Panc1 (cell line): ENCODE data around the gene TMEM9B. TPM values are rescaled to one million over a fixed set of nuclear protein-coding genes. Genes with fewer than 3 reads are reported as not detected.

ENCODE experiments used
- ATAC-seq: fragments of 200-7000 bp; cut with Tn5 transposase; 2 replicates; pipeline ENCODE4 v1.9.1; 2020; ENCODE audit warnings: mild to moderate bottlenecking, moderate library complexity
- BruUV-seq: library from RNA; stranded (reverse); fragments of 400-500 nt; replicated peaks from 2 replicates; lab custom pipeline; 2021; lab: Mats Ljungman, UMichigan
- CTCF ChIA-PET: fragments of 300-600 bp; sonication (Branson Sonifier 250); formaldehyde crosslinking; loops from one replicate; lab custom pipeline; 2022; ENCODE audit warnings: antibody characterized with exemption; lab: Charles Lee
- POLR2A ChIA-PET: fragments of 300-600 bp; sonication (Branson Sonifier 250); formaldehyde crosslinking; loops from one replicate; lab custom pipeline; 2022; ENCODE audit warnings: antibody characterized with exemption; lab: Charles Lee
- DNase-seq: peaks from one replicate; pipeline ENCODE4 v3.0.0-alpha.2; 2010; ENCODE audit warnings: low read depth, low spot score
- H3K27ac ChIP-seq: 2 replicates; pipeline ENCODE4 v1.5.1; 2011; ENCODE audit warnings: mild to moderate bottlenecking, low read length, inconsistent platforms
- H3K27me3 ChIP-seq: fragments of 200-500 bp; sonication (Bioruptor generic); 2 replicates; pipeline ENCODE4 v1.6.0; 2014; ENCODE audit warnings: low read length, inconsistent platforms; ENCODE audit not compliant: control insufficient read depth, insufficient read depth
- H3K36me3 ChIP-seq: fragments of 200-500 bp; sonication (Bioruptor generic); 2 replicates; pipeline ENCODE4 v1.5.1; 2014; ENCODE audit warnings: inconsistent platforms, mild to moderate bottlenecking, low read length, moderate library complexity; ENCODE audit not compliant: control insufficient read depth, insufficient read depth
- H3K4me1 ChIP-seq: 2 replicates; pipeline ENCODE4 v1.5.1; 2011; ENCODE audit warnings: inconsistent platforms, mild to moderate bottlenecking, low read length, moderate library complexity; ENCODE audit not compliant: control insufficient read depth, insufficient read depth
- H3K4me3 ChIP-seq, 2 experiments: 2 replicates each; pipeline ENCODE4 v1.5.1; 2011 to 2012; ENCODE audit warnings: low read depth in 2 of 2, low read length in 2 of 2, mild to moderate bottlenecking in 2 of 2, inconsistent platforms in 1 of 2, moderate library complexity in 1 of 2
- H3K9me3 ChIP-seq: fragments of 200-500 bp; sonication (Bioruptor generic); 2 replicates; pipeline ENCODE4 v1.5.1; 2014; ENCODE audit warnings: low read depth, mild to moderate bottlenecking, inconsistent platforms, low read length, moderate library complexity; ENCODE audit not compliant: control insufficient read depth, insufficient read depth
- POLR2AphosphoS5 ChIP-seq: IDR thresholded peaks from 2 replicates; pipeline ENCODE4 v1.6.1; 2012; ENCODE audit warnings: mild to moderate bottlenecking, low read depth, low read length, moderate library complexity
- SIN3A ChIP-seq: IDR thresholded peaks from 2 replicates; pipeline ENCODE4 v1.6.1; 2012; ENCODE audit warnings: low read depth, mild to moderate bottlenecking, low read length, moderate library complexity, borderline replicate concordance; ENCODE audit not compliant: insufficient read depth
- TCF7L2 ChIP-seq: IDR thresholded peaks from 2 replicates; pipeline ENCODE4 v1.6.1; 2011; ENCODE audit warnings: mild to moderate bottlenecking, low read depth, low read length, inconsistent platforms
- in situ Hi-C: cut with HindIII; loops from 2 replicates; pipeline ENCODE4 v1.10.0; 2016; ENCODE audit warnings: low sequenced_read_pairs, low pct_unique_long_range_greater_than_20kb
- intact Hi-C: fragments of 100-400 bp; cut with micrococcal nuclease; formaldehyde crosslinking; loops from one replicate; pipeline ENCODE4 v1.10.0; 2022; ENCODE audit not compliant: unreplicated experiment
- total RNA-seq: library from RNA; stranded (reverse); gene quantifications from one replicate; pipeline ENCODE4 v1.2.1, GENCODE V29; 2021; ENCODE audit not compliant: unreplicated experiment
- TF ChIP-seq, protein P1 (sequence below): fragments of 450-650 bp; IDR thresholded peaks from 2 replicates; pipeline ENCODE4 v1.5.1; 2017; ENCODE audit warnings: mild to moderate bottlenecking
- TF ChIP-seq, protein P2 (sequence below), 2 experiments: IDR thresholded peaks; 2 replicates each; pipeline ENCODE4 v1.6.1; 2011 to 2012; ENCODE audit warnings: low read depth in 2 of 2, control low read depth in 1 of 2, low read length in 1 of 2, mild to moderate bottlenecking in 1 of 2, moderate library complexity in 1 of 2; ENCODE audit not compliant: insufficient read depth in 1 of 2

The TMEM9B gene
- total RNA-seq, 1 experiment from 2014 or later: 76.2 TPM

DNA sequence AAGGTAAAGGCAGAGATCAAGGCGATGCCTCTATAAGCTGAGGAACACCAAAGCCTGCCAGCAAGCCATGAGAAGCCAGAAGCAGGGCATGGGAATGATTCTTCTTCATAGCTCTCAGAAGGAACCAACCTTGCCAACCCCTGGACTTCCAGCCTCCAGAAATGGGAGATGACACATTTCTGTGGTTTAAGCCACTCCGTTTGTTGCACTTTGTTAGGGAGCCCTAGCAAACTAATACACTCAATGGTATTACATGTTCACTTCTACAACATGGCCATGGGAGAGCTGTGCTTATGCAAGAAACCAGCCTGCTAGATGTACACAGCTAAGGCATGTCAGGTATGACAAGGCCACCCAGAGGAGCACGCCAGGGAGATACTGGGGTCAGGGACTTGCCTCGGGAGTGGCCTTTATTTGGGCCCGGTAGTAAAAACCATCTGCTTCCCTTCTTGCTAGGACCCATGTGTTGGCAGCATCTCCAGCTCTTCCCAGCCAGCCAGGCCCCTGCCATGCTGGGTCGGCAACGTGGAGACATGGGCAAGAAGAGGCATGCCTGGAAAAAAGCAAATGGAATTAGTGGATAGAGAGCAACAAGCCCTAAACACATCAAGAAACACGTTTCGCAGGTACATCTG, 35.1 kb downstream of the TMEM9B start:
- H3K4me3 ChIP-seq: no peak overlapping the region
- H3K27me3 ChIP-seq: no peaks in the 10 kb centered on the region
- DNase-seq (no peak), ATAC-seq (no peak)
- no peak overlapping the region for H3K27ac ChIP-seq
- ChIA-PET POLR2A (interaction anchor here (0.7 kb wide), 1 partner anchor 39 kb away, joined by 6 read pairs; no protein-coding TSS in a partner anchor), CTCF (interaction anchor here (0.7 kb wide), 1 partner anchor 14 kb away, joined by 3 read pairs; no protein-coding TSS in a partner anchor)
- in situ Hi-C loops (no loop called here), intact Hi-C loops (no loop called here)
- H3K9me3 ChIP-seq: no peaks in the 10 kb centered on the region
- no peaks in the 10 kb centered on the region for H3K36me3 ChIP-seq
- no peak for TF ChIP-seq SIN3A
- TF ChIP-seq POLR2AphosphoS5: no peak
- TF ChIP-seq, protein P1, sequence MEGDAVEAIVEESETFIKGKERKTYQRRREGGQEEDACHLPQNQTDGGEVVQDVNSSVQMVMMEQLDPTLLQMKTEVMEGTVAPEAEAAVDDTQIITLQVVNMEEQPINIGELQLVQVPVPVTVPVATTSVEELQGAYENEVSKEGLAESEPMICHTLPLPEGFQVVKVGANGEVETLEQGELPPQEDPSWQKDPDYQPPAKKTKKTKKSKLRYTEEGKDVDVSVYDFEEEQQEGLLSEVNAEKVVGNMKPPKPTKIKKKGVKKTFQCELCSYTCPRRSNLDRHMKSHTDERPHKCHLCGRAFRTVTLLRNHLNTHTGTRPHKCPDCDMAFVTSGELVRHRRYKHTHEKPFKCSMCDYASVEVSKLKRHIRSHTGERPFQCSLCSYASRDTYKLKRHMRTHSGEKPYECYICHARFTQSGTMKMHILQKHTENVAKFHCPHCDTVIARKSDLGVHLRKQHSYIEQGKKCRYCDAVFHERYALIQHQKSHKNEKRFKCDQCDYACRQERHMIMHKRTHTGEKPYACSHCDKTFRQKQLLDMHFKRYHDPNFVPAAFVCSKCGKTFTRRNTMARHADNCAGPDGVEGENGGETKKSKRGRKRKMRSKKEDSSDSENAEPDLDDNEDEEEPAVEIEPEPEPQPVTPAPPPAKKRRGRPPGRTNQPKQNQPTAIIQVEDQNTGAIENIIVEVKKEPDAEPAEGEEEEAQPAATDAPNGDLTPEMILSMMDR: no peak
- TF ChIP-seq TCF7L2: no peak
- TF ChIP-seq, protein P2, sequence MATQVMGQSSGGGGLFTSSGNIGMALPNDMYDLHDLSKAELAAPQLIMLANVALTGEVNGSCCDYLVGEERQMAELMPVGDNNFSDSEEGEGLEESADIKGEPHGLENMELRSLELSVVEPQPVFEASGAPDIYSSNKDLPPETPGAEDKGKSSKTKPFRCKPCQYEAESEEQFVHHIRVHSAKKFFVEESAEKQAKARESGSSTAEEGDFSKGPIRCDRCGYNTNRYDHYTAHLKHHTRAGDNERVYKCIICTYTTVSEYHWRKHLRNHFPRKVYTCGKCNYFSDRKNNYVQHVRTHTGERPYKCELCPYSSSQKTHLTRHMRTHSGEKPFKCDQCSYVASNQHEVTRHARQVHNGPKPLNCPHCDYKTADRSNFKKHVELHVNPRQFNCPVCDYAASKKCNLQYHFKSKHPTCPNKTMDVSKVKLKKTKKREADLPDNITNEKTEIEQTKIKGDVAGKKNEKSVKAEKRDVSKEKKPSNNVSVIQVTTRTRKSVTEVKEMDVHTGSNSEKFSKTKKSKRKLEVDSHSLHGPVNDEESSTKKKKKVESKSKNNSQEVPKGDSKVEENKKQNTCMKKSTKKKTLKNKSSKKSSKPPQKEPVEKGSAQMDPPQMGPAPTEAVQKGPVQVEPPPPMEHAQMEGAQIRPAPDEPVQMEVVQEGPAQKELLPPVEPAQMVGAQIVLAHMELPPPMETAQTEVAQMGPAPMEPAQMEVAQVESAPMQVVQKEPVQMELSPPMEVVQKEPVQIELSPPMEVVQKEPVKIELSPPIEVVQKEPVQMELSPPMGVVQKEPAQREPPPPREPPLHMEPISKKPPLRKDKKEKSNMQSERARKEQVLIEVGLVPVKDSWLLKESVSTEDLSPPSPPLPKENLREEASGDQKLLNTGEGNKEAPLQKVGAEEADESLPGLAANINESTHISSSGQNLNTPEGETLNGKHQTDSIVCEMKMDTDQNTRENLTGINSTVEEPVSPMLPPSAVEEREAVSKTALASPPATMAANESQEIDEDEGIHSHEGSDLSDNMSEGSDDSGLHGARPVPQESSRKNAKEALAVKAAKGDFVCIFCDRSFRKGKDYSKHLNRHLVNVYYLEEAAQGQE (IDR thresholded peaks at IDR 0.05; ENCODE audit: insufficient read depth in 1 of 2, low read depth in 2 of 2, low read length in 1 of 2): no peak
- no TSS peak for BruUV-seq
- H3K4me1 ChIP-seq: no peaks in the 10 kb centered on the region; the same call in 1 of the 2 replicates

DNA sequence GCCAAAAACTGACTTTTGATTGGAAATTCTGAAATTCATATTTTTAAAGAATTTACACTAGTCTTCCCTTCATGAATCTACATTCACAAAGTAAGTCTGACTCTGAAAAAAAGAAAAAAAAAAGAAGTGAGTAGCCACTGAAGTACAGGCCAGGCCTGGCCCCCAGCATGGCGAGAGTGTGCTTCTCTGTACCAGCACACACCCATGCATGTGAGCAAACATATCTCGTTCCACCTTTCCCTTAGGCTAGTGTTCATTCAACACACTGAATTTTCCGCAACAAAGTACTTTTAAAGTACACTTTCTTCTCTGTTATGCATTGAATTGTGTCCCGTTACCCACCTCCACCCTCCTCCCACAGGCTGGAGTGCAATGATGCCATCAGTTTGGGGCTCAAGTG, 36.0 kb downstream of the TMEM9B start:
- Histone ChIP-seq H3K27me3 (no peaks in the 10 kb centered on the region), H3K4me1 (no peaks in the 10 kb centered on the region; the same call in 1 of the 2 replicates), H3K9me3 (no peaks in the 10 kb centered on the region), H3K36me3 (no peaks in the 10 kb centered on the region), H3K27ac (no peak overlapping the region), H3K4me3 (no peak overlapping the region)
- in situ Hi-C loops (no loop called here), intact Hi-C loops (no loop called here)
- no peak for TF ChIP-seq POLR2AphosphoS5
- no peak for TF ChIP-seq TCF7L2
- no peak for TF ChIP-seq SIN3A
- TF ChIP-seq, protein P1: no peak
- TF ChIP-seq, protein P2 (IDR thresholded peaks at IDR 0.05; ENCODE audit: insufficient read depth in 1 of 2, low read depth in 2 of 2, low read length in 1 of 2): no peak
- ATAC-seq (no peak), DNase-seq (no peak)
- CTCF ChIA-PET: no interaction called here
- POLR2A ChIA-PET: no interaction called here
- BruUV-seq: no TSS peak
